IMR-90 (cell line): ENCODE data around the gene DDX54.

ENCODE experiments used
- CEBPB ChIP-seq: IDR thresholded peaks from 2 replicates; pipeline ENCODE4 v1.6.1; 2012; ENCODE audit warnings: low read depth, low read length, improper control_type of control experiment
- MAFK ChIP-seq: IDR thresholded peaks from 2 replicates; pipeline ENCODE4 v1.6.1; 2012; ENCODE audit warnings: low read depth, low read length, improper control_type of control experiment

DNA sequence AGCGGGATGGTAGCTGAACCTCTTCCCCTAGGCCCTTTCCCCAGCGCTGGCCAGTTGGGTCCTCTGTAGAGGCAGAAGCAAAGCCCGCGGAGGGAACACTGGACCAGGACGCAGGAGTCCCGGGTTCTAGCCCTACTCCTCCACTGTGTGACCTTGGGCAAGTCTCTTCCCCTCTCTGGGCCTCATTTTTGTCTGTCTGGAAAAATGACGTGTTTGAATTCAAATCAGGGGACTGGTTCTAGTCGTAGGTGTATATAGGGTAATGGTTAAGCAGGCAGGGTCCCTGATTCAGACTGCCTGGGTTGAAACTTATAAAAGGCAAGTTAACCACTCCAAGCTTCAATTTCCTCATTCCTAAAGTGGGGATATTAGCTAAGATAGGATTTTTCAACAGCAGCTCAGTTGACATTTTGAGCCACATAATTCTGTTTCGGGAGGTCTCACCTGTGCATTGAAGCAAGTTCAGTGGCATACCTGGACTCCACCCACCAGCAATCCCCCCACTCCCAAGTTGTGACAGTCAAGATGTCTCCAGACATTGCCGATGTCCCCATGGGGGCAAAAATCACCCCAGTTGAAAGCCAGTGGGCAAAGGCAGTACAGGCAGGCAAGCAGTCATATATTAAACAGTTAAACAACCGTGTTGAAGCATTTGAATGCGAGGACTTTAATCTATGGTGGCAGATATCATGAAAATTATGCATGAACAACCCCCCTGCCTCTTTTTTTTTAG lies 36.9 kb upstream of the DDX54 start:
- TF ChIP-seq MAFK (no peak), CEBPB (no peak)
